AG09319 (cell line): Measurements from ENCODE around the gene PTPRT.

Experiments
- DNase-seq: peaks from one replicate; pipeline ENCODE4 v3.0.0-alpha.2; 2010; ENCODE audit warnings: low read depth; ENCODE audit errors: extremely low read depth
- CTCF ChIP-seq: IDR thresholded peaks from 2 replicates; pipeline ENCODE4 v1.5.1; 2011; ENCODE audit warnings: low read depth, mild to moderate bottlenecking, inconsistent platforms, low read length, moderate library complexity

Gene PTPRT

DNA sequence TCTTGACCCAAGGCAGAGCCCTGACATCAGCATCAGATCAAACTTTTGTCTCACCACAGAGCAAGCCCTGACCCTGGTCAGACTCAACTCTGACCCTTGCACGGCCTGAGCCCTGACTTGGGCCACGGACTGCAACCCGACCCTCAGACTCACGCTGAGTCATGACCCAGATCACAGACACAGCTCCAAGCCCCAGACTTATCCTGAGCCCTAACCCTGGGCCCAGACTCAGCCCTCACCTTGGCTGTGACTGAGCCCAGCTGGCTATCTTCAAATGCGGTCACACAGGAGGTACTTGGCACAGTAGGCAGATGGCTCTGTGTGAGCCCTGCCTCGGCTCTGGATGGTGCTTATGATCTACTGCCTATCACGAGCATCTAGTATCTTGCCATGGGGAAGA, 602.3 kb downstream of the PTPRT start:
- DNase-seq, result no peak
- no peak for TF ChIP-seq CTCF

- TF ChIP-seq CTCF, result no peak
- DNase-seq, result no peak
Observed at GRCh38 chr20:42581311-42581710, 608.4 kb downstream of the PTPRT start.

- no peak for TF ChIP-seq CTCF
- DNase-seq, result no peak
Observed at GRCh38 chr20:42576167-42576566, 613.5 kb downstream of the PTPRT start.

GRCh38 chr20:42572320-42573016, 617.2 kb downstream of the PTPRT start:
- no peak for TF ChIP-seq CTCF
- no peak for DNase-seq

DNA sequence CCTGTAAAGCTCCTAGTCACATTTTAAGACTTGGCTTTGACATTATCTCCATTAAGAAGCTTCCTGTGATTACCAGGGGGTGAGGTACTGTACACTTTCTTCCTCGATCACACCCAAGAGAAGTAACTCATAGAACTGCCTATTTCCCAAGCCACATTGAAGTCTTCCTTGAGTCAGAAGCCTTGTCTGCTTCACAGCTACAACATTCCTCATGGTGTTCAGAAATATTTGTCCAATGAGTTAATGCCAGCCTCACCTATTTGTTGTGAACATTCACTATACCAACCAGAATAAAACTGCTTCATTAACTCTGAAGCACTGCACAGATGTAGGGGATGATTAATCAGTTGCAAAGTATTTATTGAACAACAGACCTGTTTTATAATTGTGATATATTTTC, 622.3 kb downstream of the PTPRT start:
- DNase-seq, result no peak

GRCh38 chr20:42565235-42565995, 624.3 kb downstream of the PTPRT start:
- no peak for TF ChIP-seq CTCF
- DNase-seq, result no peak

More for the DNA sequence above, 622.3 kb downstream of the PTPRT start:
- no peak for TF ChIP-seq CTCF

GRCh38 chr20:42559665-42560064, 630.0 kb downstream of the PTPRT start:
- TF ChIP-seq CTCF, result no peak
- DNase-seq, result no peak
